Sigmoid colon (tissue), 4 donors: ENCODE measurements around the gene KRT72.

Source experiments
- CTCF ChIP-seq, 4 experiments: fragments of 450-650 bp in 3 of 4; fragments of 200-600 bp in 1 of 4; IDR thresholded peaks; one replicate each; pipeline ENCODE4 v1.5.1; 2016 to 2019; ENCODE audit warnings: antibody characterized with exemption in 4 of 4, mild to moderate bottlenecking in 3 of 4, moderate library complexity in 2 of 4
- EP300 ChIP-seq, 4 donors: sonication (generic); formaldehyde crosslinking; IDR thresholded peaks; one replicate each; pipeline ENCODE4 v1.6.1; 2017; ENCODE audit warnings: antibody characterized with exemption in 4 of 4
- POLR2A ChIP-seq, 2 donors: fragments of 450-650 bp; IDR thresholded peaks; one replicate each; pipeline ENCODE4 v1.6.1; 2016; ENCODE audit warnings: antibody characterized with exemption in 2 of 2, mild to moderate bottlenecking in 2 of 2, moderate library complexity in 2 of 2
- POLR2AphosphoS5 ChIP-seq, 4 donors: sonication (generic); formaldehyde crosslinking; IDR thresholded peaks; one replicate each; pipeline ENCODE4 v1.6.1; 2017; ENCODE audit warnings: antibody characterized with exemption in 4 of 4

GRCh38 chr12:52582971-52583456, 18.2 kb downstream of the KRT72 start:
- peak; percentile 33 to 66 (median 64) for TF ChIP-seq CTCF (IDR thresholded peaks at IDR 0.05)
- no peak for TF ChIP-seq POLR2A (IDR thresholded peaks at IDR 0.05)
- TF ChIP-seq POLR2AphosphoS5 (IDR thresholded peaks at IDR 0.05): no peak
- TF ChIP-seq EP300 (IDR thresholded peaks at IDR 0.05): no peak
